Activated T-helper 9 cell treated with anti-CD3 and anti-CD28 coated beads, Interleukin-2, amount 50 U/mL, for 16 hours (primary cell): Measurements from ENCODE around the gene TMEM222.

Experiments
- DNase-seq: peaks from one replicate; pipeline ENCODE4 v3.0.0-alpha.2; 2020; ENCODE audit warnings: low read depth

TMEM222 gene

GRCh38 chr1:27359822-27360158 lies 37.8 kb downstream of the TMEM222 start:
- no peak for DNase-seq

- DNase-seq, result peak; percentile 35
These were observed 38.4 kb downstream of the TMEM222 start for GRCh38 chr1:27360159-27361043.

GRCh38 chr1:27361044-27361402 lies 39.1 kb downstream of the TMEM222 start:
- DNase-seq, result no peak

- DNase-seq, result no peak
These were observed 39.6 kb downstream of the TMEM222 start for GRCh38 chr1:27361553-27361952.

GRCh38 chr1:27363766-27364695 lies 42.1 kb downstream of the TMEM222 start:
- DNase-seq, result no peak

- no peak for DNase-seq
These were observed 42.9 kb downstream of the TMEM222 start for GRCh38 chr1:27364696-27365371.

- DNase-seq, result peak; percentile 64
These were observed 43.6 kb downstream of the TMEM222 start for GRCh38 chr1:27365372-27366112.

- peak; percentile 63 for DNase-seq
These were observed 44.1 kb downstream of the TMEM222 start for GRCh38 chr1:27366113-27366410.

GRCh38 chr1:27366411-27367159 lies 44.6 kb downstream of the TMEM222 start, which contains the start of gene MAP3K6:
Gene MAP3K6, minus strand, starts transcription at chr1:27366961. Its CDS starts 364 bp downstream, at chr1:27366597.
- no peak for DNase-seq

- no peak for DNase-seq
These were observed 45.2 kb downstream of the TMEM222 start for GRCh38 chr1:27367160-27367650.

GRCh38 chr1:27368869-27369582 lies 47.1 kb downstream of the TMEM222 start:
- no peak for DNase-seq

- DNase-seq, result no peak
These were observed 50.3 kb downstream of the TMEM222 start for GRCh38 chr1:27372022-27372807.

GRCh38 chr1:27372808-27373690 lies 51.1 kb downstream of the TMEM222 start:
- no peak for DNase-seq

- no peak for DNase-seq
These were observed 52.6 kb downstream of the TMEM222 start, which contains the start of gene FCN3 for GRCh38 chr1:27374362-27375086. Gene FCN3, minus strand, starts transcription at chr1:27374824. Its CDS starts 6 bp downstream, at chr1:27374818.

- DNase-seq, result no peak
These were observed 56.0 kb downstream of the TMEM222 start for GRCh38 chr1:27377760-27378495.

- DNase-seq, result no peak
These were observed 57.7 kb downstream of the TMEM222 start for GRCh38 chr1:27379564-27380122.
